AG08396 (cell line): ENCODE results near the gene RBM34.
"Not testable (repeated sequence)": the region's sequence is repeated elsewhere in the genome, so short reads cannot be mapped to it uniquely, and the experiment has no call there.

Experiments
- DNase-seq: peaks from one replicate; pipeline ENCODE4 v3.0.0; 2012; ENCODE audit warnings: low spot score, mixed read lengths

Gene RBM34

GRCh38 chr1:235160957-235161684 is at the start of gene RBM34:
Gene RBM34 (minus strand): TSS chr1:235161250. CDS start chr1:235161226, 24 bp downstream.
- peak; percentile 94 for DNase-seq

GRCh38 chr1:235207209-235207565 is 46.1 kb upstream of the RBM34 start:
- no peak for DNase-seq

GRCh38 chr1:235206533-235207208 is 45.6 kb upstream of the RBM34 start:
- DNase-seq, result no peak

- no peak for DNase-seq
Observed at GRCh38 chr1:235205687-235206086, 44.6 kb upstream of the RBM34 start.

- no peak for DNase-seq
Observed at GRCh38 chr1:235203428-235203827, 42.4 kb upstream of the RBM34 start.

- DNase-seq, result not testable (repeated sequence)
Observed at GRCh38 chr1:235202447-235202846, 41.4 kb upstream of the RBM34 start.

GRCh38 chr1:235199441-235199840 is 38.4 kb upstream of the RBM34 start:
- peak; percentile 11 for DNase-seq

GRCh38 chr1:235190431-235190830 is 29.4 kb upstream of the RBM34 start:
- no peak for DNase-seq

- no peak for DNase-seq
Observed at GRCh38 chr1:235187316-235187715, 26.3 kb upstream of the RBM34 start.

GRCh38 chr1:235181561-235182245 is 20.7 kb upstream of the RBM34 start:
- DNase-seq, result no peak

- DNase-seq, result no peak
Observed at GRCh38 chr1:235180916-235181460, 19.9 kb upstream of the RBM34 start.

GRCh38 chr1:235176486-235176885 is 15.4 kb upstream of the RBM34 start:
- no peak for DNase-seq

- no peak for DNase-seq
Observed at GRCh38 chr1:235169986-235170385, 8.9 kb upstream of the RBM34 start.

- DNase-seq, result no peak
Observed at GRCh38 chr1:235168375-235168774, 7.3 kb upstream of the RBM34 start.

- no peak for DNase-seq
Observed at GRCh38 chr1:235161685-235162327, 756 bp upstream of the RBM34 start.

- DNase-seq, result no peak
Observed at GRCh38 chr1:235160383-235160956, 580 bp downstream of the RBM34 start.

GRCh38 chr1:235159930-235160329 is 1.1 kb downstream of the RBM34 start:
- DNase-seq, result not testable (repeated sequence)

GRCh38 chr1:235159284-235159683 is 1.8 kb downstream of the RBM34 start:
- not testable (repeated sequence) for DNase-seq

- no peak for DNase-seq
Observed at GRCh38 chr1:235158680-235159079, 2.4 kb downstream of the RBM34 start.

GRCh38 chr1:235157150-235157549 is 3.9 kb downstream of the RBM34 start:
- no peak for DNase-seq

GRCh38 chr1:235156740-235157139 is 4.3 kb downstream of the RBM34 start:
- no peak for DNase-seq

- DNase-seq, result no peak
Observed at GRCh38 chr1:235156265-235156664, 4.8 kb downstream of the RBM34 start.
